ENCODE results near the gene TMEM82.

TMEM82 gene

DNA sequence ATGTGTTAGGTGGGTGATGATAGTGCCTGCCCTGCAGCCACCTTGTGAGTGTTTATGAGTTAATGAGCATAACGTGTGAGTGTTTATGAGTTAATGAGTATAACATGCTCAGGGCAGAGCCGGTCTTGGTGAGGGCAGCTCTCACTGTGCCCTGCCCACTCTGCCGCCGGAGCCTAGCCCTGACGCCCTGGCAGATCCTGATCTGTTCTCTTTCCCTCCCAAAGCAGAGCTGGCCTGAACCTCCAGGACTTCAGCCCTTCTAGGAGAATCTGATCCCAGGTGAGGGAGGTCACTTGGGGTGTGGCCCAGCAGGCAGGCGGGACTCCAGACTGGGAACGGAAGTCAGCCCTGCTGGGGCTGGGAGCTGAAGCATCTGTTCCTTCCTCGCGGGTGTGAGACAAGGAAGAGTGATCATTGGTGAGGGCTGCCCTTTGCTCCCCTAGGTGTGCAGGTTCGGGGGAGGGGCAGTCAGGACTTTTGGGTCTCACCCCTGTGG is 22.0 kb downstream of the TMEM82 start (continued):
- TF ChIP-seq ZNF19 (tag by site-specific recombination; IDR thresholded peaks at IDR 0.05; ENCODE audit: low read depth) (no peak), ZNF16 (tag by site-specific recombination; IDR thresholded peaks at IDR 0.05; ENCODE audit: low read depth) (no peak), SCRT2 (tag by site-specific recombination; IDR thresholded peaks at IDR 0.05) (no peak), ZNF548 (tag by site-specific recombination; IDR thresholded peaks at IDR 0.05) (peak; percentile 82), ZNF529 (tag by site-specific recombination; IDR thresholded peaks at IDR 0.05; ENCODE audit: insufficient replicate concordance) (no peak), SP3 (tag by site-specific recombination; IDR thresholded peaks at IDR 0.05) (no peak), ZNF791 (tag by site-specific recombination; IDR thresholded peaks at IDR 0.05) (no peak)
- TF ChIP-seq, protein P1, sequence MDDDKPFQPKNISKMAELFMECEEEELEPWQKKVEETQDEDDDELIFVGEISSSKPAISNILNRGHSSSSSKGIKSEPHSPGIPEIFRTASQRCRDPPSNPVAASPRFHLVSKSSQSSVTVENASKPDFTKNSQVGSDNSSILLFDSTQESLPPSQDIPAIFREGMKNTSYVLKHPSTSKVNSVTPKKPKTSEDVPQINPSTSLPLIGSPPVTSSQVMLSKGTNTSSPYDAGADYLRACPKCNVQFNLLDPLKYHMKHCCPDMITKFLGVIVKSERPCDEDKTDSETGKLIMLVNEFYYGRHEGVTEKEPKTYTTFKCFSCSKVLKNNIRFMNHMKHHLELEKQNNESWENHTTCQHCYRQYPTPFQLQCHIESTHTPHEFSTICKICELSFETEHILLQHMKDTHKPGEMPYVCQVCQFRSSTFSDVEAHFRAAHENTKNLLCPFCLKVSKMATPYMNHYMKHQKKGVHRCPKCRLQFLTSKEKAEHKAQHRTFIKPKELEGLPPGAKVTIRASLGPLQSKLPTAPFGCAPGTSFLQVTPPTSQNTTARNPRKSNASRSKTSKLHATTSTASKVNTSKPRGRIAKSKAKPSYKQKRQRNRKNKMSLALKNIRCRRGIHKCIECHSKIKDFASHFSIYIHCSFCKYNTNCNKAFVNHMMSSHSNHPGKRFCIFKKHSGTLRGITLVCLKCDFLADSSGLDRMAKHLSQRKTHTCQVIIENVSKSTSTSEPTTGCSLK (tag by site-specific recombination; IDR thresholded peaks at IDR 0.05) = no peak

DNA sequence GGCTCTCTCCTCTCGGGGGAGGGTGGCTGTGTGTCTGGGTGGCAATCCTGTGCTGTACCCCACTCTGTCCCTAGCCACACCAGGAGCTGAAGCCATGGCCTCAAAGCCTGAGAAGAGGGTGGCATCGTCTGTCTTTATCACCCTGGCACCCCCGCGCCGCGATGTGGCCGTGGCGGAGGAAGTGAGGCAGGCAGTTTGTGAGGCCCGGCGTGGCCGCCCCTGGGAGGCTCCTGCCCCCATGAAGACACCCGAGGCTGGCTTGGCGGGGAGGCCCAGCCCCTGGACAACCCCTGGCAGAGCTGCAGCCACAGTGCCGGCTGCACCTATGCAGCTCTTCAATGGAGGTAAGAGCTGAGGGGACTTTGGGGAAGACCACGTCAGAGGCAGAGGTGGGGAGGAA is 22.6 kb downstream of the TMEM82 start:
- CTCF ChIA-PET = interaction anchor here (0.5 kb wide), 1 partner anchor 20 kb away, joined by 4 read pairs; no protein-coding TSS in a partner anchor
- no peak overlapping the region for H3K4me3 ChIP-seq (ENCODE audit: low read depth, low read length)
- peaks cover 4% of the 10 kb centered on the region; the same call in 1 of the 2 replicates for H3K4me1 ChIP-seq (ENCODE audit: control insufficient read depth, insufficient read depth, low read length)
- peaks cover 4 to 46% of the 10 kb centered on the region in 2 experiments; a peak in 2 of 3 replicates for H3K36me3 ChIP-seq (ENCODE audit: control insufficient read depth in 2 of 2, insufficient read depth in 1 of 2, low read length in 2 of 2)
- no peak overlapping the region for H3K27ac ChIP-seq (ENCODE audit: extremely low read depth, low read depth, low read length)
- POLR2A ChIA-PET = no interaction called here
- no peaks in the 10 kb centered on the region for H3K9me3 ChIP-seq (ENCODE audit: control insufficient read depth, insufficient read depth, low read depth, low read length)
- TF ChIP-seq, protein P2, sequence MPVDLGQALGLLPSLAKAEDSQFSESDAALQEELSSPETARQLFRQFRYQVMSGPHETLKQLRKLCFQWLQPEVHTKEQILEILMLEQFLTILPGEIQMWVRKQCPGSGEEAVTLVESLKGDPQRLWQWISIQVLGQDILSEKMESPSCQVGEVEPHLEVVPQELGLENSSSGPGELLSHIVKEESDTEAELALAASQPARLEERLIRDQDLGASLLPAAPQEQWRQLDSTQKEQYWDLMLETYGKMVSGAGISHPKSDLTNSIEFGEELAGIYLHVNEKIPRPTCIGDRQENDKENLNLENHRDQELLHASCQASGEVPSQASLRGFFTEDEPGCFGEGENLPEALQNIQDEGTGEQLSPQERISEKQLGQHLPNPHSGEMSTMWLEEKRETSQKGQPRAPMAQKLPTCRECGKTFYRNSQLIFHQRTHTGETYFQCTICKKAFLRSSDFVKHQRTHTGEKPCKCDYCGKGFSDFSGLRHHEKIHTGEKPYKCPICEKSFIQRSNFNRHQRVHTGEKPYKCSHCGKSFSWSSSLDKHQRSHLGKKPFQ (tag by site-specific recombination; IDR thresholded peaks at IDR 0.05) = no peak
- TF ChIP-seq ZNF416 (tag by site-specific recombination; IDR thresholded peaks at IDR 0.05) (no peak), HOXD13 (CRISPR knock-in tag; IDR thresholded peaks at IDR 0.05; ENCODE audit: borderline replicate concordance) (no peak), GLIS2 (tag by site-specific recombination; IDR thresholded peaks at IDR 0.05) (peak; percentile 50; the same call in 1 of the 2 replicates), ZNF292 (tag by site-specific recombination; IDR thresholded peaks at IDR 0.05; ENCODE audit: borderline replicate concordance, low read depth) (no peak)

DNA sequence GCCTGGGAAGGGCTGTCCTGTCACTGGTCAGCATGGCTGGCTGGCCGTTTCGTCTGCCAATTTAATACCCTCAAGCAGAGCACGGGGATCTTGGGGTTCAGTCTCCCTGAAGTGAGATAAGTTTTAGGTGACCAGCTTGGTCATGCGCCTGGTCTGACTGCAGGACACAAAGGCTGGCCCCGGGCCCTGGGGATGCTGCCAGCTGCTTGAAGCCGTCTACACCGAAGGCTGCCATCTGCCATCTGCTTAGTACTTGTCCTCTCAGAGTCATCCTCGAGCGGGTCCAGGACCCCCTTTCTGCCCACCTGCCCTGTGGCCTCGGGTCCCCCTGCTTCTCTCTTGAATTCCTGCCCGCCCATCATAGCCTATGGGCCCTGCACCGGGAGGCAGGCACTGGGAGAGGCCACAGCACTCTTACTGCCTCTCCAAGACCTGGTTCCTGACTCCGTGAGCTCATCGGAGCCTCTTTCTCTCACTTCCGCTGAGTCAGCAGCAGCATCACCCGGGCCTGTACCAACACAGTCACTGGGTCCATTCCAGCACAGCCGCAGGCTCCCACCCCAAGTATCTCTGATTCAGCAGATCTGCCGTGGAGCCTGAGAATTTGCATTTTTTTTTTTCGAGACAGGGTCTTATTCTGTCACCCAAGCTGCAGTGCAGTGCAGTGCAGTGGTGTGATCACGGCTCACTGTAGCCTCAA is 23.3 kb downstream of the TMEM82 start:
- no peak for TF ChIP-seq MEIS1 (CRISPR knock-in tag; IDR thresholded peaks at IDR 0.05; ENCODE audit: borderline replicate concordance)
- TF ChIP-seq ZNF202 (tag by site-specific recombination; IDR thresholded peaks at IDR 0.05; ENCODE audit: borderline replicate concordance) = no peak
- TF ChIP-seq ZNF596 (tag by site-specific recombination; IDR thresholded peaks at IDR 0.05) = no peak
- TF ChIP-seq YY1 (tag by site-specific recombination; IDR thresholded peaks at IDR 0.05) = no peak
- TF ChIP-seq ZNF23 (tag by site-specific recombination; IDR thresholded peaks at IDR 0.05; ENCODE audit: borderline replicate concordance) = no peak
- TF ChIP-seq ZNF155 (tag by site-specific recombination; IDR thresholded peaks at IDR 0.05) = no peak
- TF ChIP-seq ZNF654 (tag by site-specific recombination; IDR thresholded peaks at IDR 0.05; ENCODE audit: low read depth) = no peak
- no peak for TF ChIP-seq ZNF114 (tag by site-specific recombination; IDR thresholded peaks at IDR 0.05)
- TF ChIP-seq ZNF521 (tag by site-specific recombination; IDR thresholded peaks at IDR 0.05) = no peak
- TF ChIP-seq ZNF600 (tag by site-specific recombination; IDR thresholded peaks at IDR 0.05) = peak; percentile 82
- TF ChIP-seq, protein P3, sequence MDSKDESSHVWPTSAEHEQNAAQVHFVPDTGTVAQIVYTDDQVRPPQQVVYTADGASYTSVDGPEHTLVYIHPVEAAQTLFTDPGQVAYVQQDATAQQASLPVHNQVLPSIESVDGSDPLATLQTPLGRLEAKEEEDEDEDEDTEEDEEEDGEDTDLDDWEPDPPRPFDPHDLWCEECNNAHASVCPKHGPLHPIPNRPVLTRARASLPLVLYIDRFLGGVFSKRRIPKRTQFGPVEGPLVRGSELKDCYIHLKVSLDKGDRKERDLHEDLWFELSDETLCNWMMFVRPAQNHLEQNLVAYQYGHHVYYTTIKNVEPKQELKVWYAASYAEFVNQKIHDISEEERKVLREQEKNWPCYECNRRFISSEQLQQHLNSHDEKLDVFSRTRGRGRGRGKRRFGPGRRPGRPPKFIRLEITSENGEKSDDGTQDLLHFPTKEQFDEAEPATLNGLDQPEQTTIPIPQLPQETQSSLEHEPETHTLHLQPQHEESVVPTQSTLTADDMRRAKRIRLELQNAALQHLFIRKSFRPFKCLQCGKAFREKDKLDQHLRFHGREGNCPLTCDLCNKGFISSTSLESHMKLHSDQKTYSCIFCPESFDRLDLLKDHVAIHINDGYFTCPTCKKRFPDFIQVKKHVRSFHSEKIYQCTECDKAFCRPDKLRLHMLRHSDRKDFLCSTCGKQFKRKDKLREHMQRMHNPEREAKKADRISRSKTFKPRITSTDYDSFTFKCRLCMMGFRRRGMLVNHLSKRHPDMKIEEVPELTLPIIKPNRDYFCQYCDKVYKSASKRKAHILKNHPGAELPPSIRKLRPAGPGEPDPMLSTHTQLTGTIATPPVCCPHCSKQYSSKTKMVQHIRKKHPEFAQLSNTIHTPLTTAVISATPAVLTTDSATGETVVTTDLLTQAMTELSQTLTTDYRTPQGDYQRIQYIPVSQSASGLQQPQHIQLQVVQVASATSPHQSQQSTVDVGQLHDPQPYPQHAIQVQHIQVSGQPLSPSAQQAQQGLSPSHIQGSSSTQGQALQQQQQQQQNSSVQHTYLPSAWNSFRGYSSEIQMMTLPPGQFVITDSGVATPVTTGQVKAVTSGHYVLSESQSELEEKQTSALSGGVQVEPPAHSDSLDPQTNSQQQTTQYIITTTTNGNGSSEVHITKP (tag by site-specific recombination; IDR thresholded peaks at IDR 0.05) = peak; percentile 63
- H3K4me3 ChIP-seq (ENCODE audit: low read depth, low read length) = no peak overlapping the region
- peaks cover 4 to 54% of the 10 kb centered on the region in 2 experiments; a peak in 2 of 3 replicates for H3K36me3 ChIP-seq (ENCODE audit: control insufficient read depth in 2 of 2, insufficient read depth in 1 of 2, low read length in 2 of 2)
- H3K4me1 ChIP-seq (ENCODE audit: control insufficient read depth, insufficient read depth, low read length) = peaks cover 3% of the 10 kb centered on the region; the same call in 1 of the 2 replicates
- ChIA-PET POLR2A (no interaction called here), CTCF (interaction anchor here (0.6 kb wide), 1 partner anchor 79 kb away, joined by 7 read pairs; no protein-coding TSS in a partner anchor)
- no peak overlapping the region for H3K27ac ChIP-seq (ENCODE audit: extremely low read depth, low read depth, low read length)
- no peaks in the 10 kb centered on the region for H3K9me3 ChIP-seq (ENCODE audit: control insufficient read depth, insufficient read depth, low read depth, low read length)
